ENCODE results near the gene SUSD6. TPM values are rescaled to one million over a fixed set of nuclear protein-coding genes. Genes with fewer than 3 reads are reported as not detected.

The SUSD6 gene
- total RNA-seq, 1 donor from 2014 or later = 23.9 TPM

- no peak for DNase-seq
- TF ChIP-seq CTCF (IDR thresholded peaks at IDR 0.05; ENCODE audit: borderline replicate concordance) = no peak
- peak overlapping the region; percentile 66 for H3K4me3 ChIP-seq
- no peaks in the 10 kb centered on the region for H3K9me3 ChIP-seq (replicated peaks)
- peaks cover 100% of the 10 kb centered on the region for H3K27me3 ChIP-seq (ENCODE audit: low read depth)
- H3K4me1 ChIP-seq = peaks cover 36% of the 10 kb centered on the region
- no peaks in the 10 kb centered on the region for H3K36me3 ChIP-seq
- intact Hi-C loops (cut with micrococcal nuclease) = no loop called here
- no peak overlapping the region for H3K27ac ChIP-seq (replicated peaks)
Observed at GRCh38 chr14:69571449-69572029, 39.9 kb upstream of the SUSD6 start.

- H3K27ac ChIP-seq (replicated peaks) = no peak overlapping the region
- no peaks in the 10 kb centered on the region for H3K9me3 ChIP-seq (replicated peaks)
- intact Hi-C loops (cut with micrococcal nuclease) = no loop called here
- peak overlapping the region; percentile 66 for H3K4me3 ChIP-seq
- no peak for DNase-seq
- TF ChIP-seq CTCF (IDR thresholded peaks at IDR 0.05; ENCODE audit: borderline replicate concordance) = no peak
- H3K4me1 ChIP-seq = peaks cover 36% of the 10 kb centered on the region
- peaks cover 100% of the 10 kb centered on the region for H3K27me3 ChIP-seq (ENCODE audit: low read depth)
- H3K36me3 ChIP-seq = no peaks in the 10 kb centered on the region
Observed at GRCh38 chr14:69572030-69572840, 39.2 kb upstream of the SUSD6 start.

GRCh38 chr14:69572841-69573135 is 38.6 kb upstream of the SUSD6 start:
- Histone ChIP-seq H3K36me3 (no peaks in the 10 kb centered on the region), H3K27ac (replicated peaks) (no peak overlapping the region), H3K9me3 (replicated peaks) (no peaks in the 10 kb centered on the region), H3K4me3 (peak overlapping the region; percentile 66), H3K27me3 (ENCODE audit: low read depth) (peaks cover 100% of the 10 kb centered on the region), H3K4me1 (peaks cover 36% of the 10 kb centered on the region)
- TF ChIP-seq CTCF (IDR thresholded peaks at IDR 0.05; ENCODE audit: borderline replicate concordance) = no peak
- no peak for DNase-seq
- intact Hi-C loops (cut with micrococcal nuclease) = no loop called here

GRCh38 chr14:69573205-69573830 is 38.1 kb upstream of the SUSD6 start:
- intact Hi-C loops (cut with micrococcal nuclease) = no loop called here
- no peaks in the 10 kb centered on the region for H3K9me3 ChIP-seq (replicated peaks)
- no peak for TF ChIP-seq CTCF (IDR thresholded peaks at IDR 0.05; ENCODE audit: borderline replicate concordance)
- H3K4me1 ChIP-seq = peaks cover 36% of the 10 kb centered on the region
- H3K4me3 ChIP-seq = peak overlapping the region; percentile 66
- H3K36me3 ChIP-seq = no peaks in the 10 kb centered on the region
- no peak for DNase-seq
- H3K27ac ChIP-seq (replicated peaks) = no peak overlapping the region
- H3K27me3 ChIP-seq (ENCODE audit: low read depth) = peaks cover 100% of the 10 kb centered on the region

GRCh38 chr14:69573831-69574262 is 37.5 kb upstream of the SUSD6 start:
- TF ChIP-seq CTCF (IDR thresholded peaks at IDR 0.05; ENCODE audit: borderline replicate concordance) = no peak
- peak overlapping the region; percentile 66 for H3K4me3 ChIP-seq
- H3K36me3 ChIP-seq = no peaks in the 10 kb centered on the region
- peaks cover 36% of the 10 kb centered on the region for H3K4me1 ChIP-seq
- H3K27ac ChIP-seq (replicated peaks) = no peak overlapping the region
- no peaks in the 10 kb centered on the region for H3K9me3 ChIP-seq (replicated peaks)
- peaks cover 100% of the 10 kb centered on the region for H3K27me3 ChIP-seq (ENCODE audit: low read depth)
- intact Hi-C loops (cut with micrococcal nuclease) = no loop called here
- DNase-seq = no peak

All from left ventricle myocardium inferior (tissue), 1 donor.